ENCODE results near the gene MSL3B.

MSL3B gene

DNA sequence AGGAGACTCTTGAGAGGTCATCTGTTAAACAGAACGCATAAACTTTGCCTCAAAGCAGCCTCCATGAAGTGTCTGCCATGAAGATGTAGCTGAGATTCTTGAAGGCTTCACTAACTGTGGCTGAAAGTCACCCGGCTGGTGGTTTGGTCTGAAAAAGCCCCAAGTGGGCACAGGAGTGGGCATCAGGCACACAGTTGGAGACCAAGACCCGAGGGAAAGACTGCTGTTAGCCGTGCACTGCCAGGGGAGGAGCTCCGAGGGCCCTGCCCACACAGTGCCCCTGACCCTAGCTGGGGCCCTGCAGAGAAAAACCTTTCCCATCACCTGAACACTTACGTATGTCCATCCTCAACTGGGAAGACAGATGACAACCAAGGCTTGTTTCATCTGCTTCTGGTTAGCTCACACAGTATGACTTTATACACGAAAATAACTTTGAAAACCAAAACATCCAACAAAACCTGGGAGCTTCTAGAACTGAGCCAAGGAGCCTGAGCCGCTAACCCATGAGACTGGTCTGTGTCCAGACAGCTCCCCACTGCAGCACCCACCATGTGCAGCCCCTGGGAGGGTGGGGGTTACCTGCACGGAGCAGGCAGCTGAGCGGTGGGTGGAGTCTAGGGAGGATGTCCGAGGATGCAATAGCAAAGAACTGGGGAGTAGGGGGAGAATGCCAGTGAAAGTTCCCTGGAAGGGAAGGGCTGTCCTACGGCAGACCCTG is 29.3 kb downstream of the MSL3B start:
- Mint-ChIP-seq H3K27me3 (no peaks in the 10 kb centered on the region), H3K27ac (peak overlapping the region; percentile 29 to 86 (median 75)), H3K4me1 (peaks cover 0 to 30% (median 6%) of the 10 kb centered on the region in 4 donors), H3K36me3 (no peaks in the 10 kb centered on the region), H3K4me3 (no peak overlapping the region), H3K9me3 (no peaks in the 10 kb centered on the region)
- Histone ChIP-seq H3K27ac (ENCODE audit: insufficient read depth, low read length, poor library complexity, severe bottlenecking) (no peak overlapping the region), H3K4me1 (ENCODE audit: control insufficient read depth, insufficient read depth, low read length, poor library complexity, severe bottlenecking) (peaks cover 4% of the 10 kb centered on the region), H3K4me3 (ENCODE audit: low read depth, low read length) (no peak overlapping the region), H3K36me3 (ENCODE audit: control insufficient read depth, insufficient read depth, low read length) (peaks cover 2% of the 10 kb centered on the region), H3K9me3 (ENCODE audit: control insufficient read depth in 2 of 2, low read length in 2 of 2) (no peaks in the 10 kb centered on the region), H3K27me3 (ENCODE audit: control insufficient read depth, insufficient read depth, low read length) (no peaks in the 10 kb centered on the region)
- no peak for DNase-seq
- no peak for ATAC-seq (ENCODE audit: low read depth in 2 of 2)

GRCh38 chr2:233838251-233838650 is 29.9 kb downstream of the MSL3B start:
- Mint-ChIP-seq H3K4me3 (no peak overlapping the region), H3K27me3 (no peaks in the 10 kb centered on the region), H3K36me3 (no peaks in the 10 kb centered on the region), H3K9me3 (no peaks in the 10 kb centered on the region), H3K4me1 (peaks cover 0 to 30% (median 4%) of the 10 kb centered on the region in 4 donors), H3K27ac (peak overlapping the region in 2 of 3 donors; percentile 7 to 86)
- Histone ChIP-seq H3K27me3 (ENCODE audit: control insufficient read depth, insufficient read depth, low read length) (no peaks in the 10 kb centered on the region), H3K4me1 (ENCODE audit: control insufficient read depth, insufficient read depth, low read length, poor library complexity, severe bottlenecking) (peaks cover 4% of the 10 kb centered on the region), H3K4me3 (ENCODE audit: low read depth, low read length) (no peak overlapping the region), H3K9me3 (ENCODE audit: control insufficient read depth in 2 of 2, low read length in 2 of 2) (no peaks in the 10 kb centered on the region), H3K36me3 (ENCODE audit: control insufficient read depth, insufficient read depth, low read length) (peaks cover 2% of the 10 kb centered on the region), H3K27ac (ENCODE audit: insufficient read depth, low read length, poor library complexity, severe bottlenecking) (no peak overlapping the region)
- DNase-seq (no peak), ATAC-seq (ENCODE audit: low read depth in 2 of 2) (no peak)

DNA sequence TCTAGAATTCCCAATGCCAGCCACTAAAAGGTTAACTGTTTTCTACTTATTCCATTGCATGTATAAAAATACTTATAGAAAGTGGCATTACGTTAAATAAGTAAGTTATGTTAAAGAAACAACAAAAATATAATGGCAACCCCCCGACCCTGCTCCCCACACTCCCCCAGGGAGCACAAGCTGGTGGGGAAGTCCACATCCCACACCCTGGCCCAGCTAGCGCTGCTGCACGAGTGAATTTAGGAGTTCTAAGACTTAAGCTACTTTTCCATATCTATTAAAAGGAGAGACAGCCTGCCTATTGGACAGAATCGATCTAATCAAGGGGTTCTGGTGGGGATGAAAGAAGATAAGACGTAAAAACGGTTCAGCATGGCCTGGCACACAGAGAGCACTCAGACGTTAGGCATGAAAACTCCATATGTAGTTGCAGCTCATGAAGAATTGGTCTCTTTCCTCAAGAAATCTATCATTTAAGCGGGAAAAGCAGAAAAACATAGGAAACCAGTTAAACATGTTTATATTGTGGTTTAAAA is 30.4 kb downstream of the MSL3B start:
- no peaks in the 10 kb centered on the region for H3K9me3 ChIP-seq (ENCODE audit: control insufficient read depth in 2 of 2, low read length in 2 of 2)
- H3K9me3 Mint-ChIP-seq, result no peaks in the 10 kb centered on the region
- DNase-seq (no peak), ATAC-seq (ENCODE audit: low read depth in 2 of 2) (no peak)
- peaks cover 2% of the 10 kb centered on the region for H3K36me3 ChIP-seq (ENCODE audit: control insufficient read depth, insufficient read depth, low read length)
- H3K27me3 ChIP-seq (ENCODE audit: control insufficient read depth, insufficient read depth, low read length), result no peaks in the 10 kb centered on the region
- H3K27me3 Mint-ChIP-seq, result no peaks in the 10 kb centered on the region
- H3K27ac ChIP-seq (ENCODE audit: insufficient read depth, low read length, poor library complexity, severe bottlenecking), result no peak overlapping the region
- peaks cover 0 to 30% (median 4%) of the 10 kb centered on the region in 4 donors for H3K4me1 Mint-ChIP-seq
- no peak overlapping the region for H3K4me3 ChIP-seq (ENCODE audit: low read depth, low read length)
- H3K4me1 ChIP-seq (ENCODE audit: control insufficient read depth, insufficient read depth, low read length, poor library complexity, severe bottlenecking), result peaks cover 4% of the 10 kb centered on the region
- H3K4me3 Mint-ChIP-seq, result no peak overlapping the region
- H3K36me3 Mint-ChIP-seq, result no peaks in the 10 kb centered on the region
- peak overlapping the region in 1 of 3 donors; percentile 86 for H3K27ac Mint-ChIP-seq

DNA sequence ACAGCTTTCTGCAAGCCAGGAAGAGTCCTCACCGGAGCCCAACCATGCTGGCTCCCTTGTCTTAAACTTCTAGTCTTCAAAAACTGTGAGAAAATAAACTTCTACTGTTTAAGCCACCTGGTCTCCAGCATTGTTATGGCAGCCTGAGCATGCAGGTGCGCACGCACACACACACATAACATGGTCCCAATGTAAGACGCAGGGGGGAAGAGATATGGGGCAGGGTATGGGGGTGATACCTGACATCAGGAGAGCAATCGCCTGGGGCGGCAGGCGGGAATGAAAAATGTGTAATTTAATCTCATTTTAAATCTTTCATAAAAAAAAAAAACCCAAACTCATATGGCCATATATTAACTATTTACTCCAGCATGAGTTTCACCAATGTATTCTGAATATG is 31.8 kb downstream of the MSL3B start:
- no peaks in the 10 kb centered on the region for H3K36me3 Mint-ChIP-seq
- H3K27me3 ChIP-seq (ENCODE audit: control insufficient read depth, insufficient read depth, low read length), result no peaks in the 10 kb centered on the region
- no peak overlapping the region for H3K27ac Mint-ChIP-seq
- peaks cover 0 to 24% (median 4%) of the 10 kb centered on the region in 4 donors for H3K4me1 Mint-ChIP-seq
- no peak overlapping the region for H3K27ac ChIP-seq (ENCODE audit: insufficient read depth, low read length, poor library complexity, severe bottlenecking)
- no peaks in the 10 kb centered on the region for H3K9me3 Mint-ChIP-seq
- no peak overlapping the region for H3K4me3 Mint-ChIP-seq
- ATAC-seq (ENCODE audit: low read depth in 2 of 2), result no peak
- no peaks in the 10 kb centered on the region for H3K9me3 ChIP-seq (ENCODE audit: control insufficient read depth in 2 of 2, low read length in 2 of 2)
- H3K4me1 ChIP-seq (ENCODE audit: control insufficient read depth, insufficient read depth, low read length, poor library complexity, severe bottlenecking), result peaks cover 4% of the 10 kb centered on the region
- H3K36me3 ChIP-seq (ENCODE audit: control insufficient read depth, insufficient read depth, low read length), result peaks cover 2% of the 10 kb centered on the region
- DNase-seq, result no peak
- no peaks in the 10 kb centered on the region for H3K27me3 Mint-ChIP-seq
- no peak overlapping the region for H3K4me3 ChIP-seq (ENCODE audit: low read depth, low read length)

- H3K36me3 Mint-ChIP-seq, result no peaks in the 10 kb centered on the region
- no peaks in the 10 kb centered on the region for H3K36me3 ChIP-seq (ENCODE audit: control insufficient read depth, insufficient read depth, low read length)
- H3K27ac Mint-ChIP-seq, result peak overlapping the region in 1 of 3 donors; percentile 48
- no peak overlapping the region for H3K4me3 Mint-ChIP-seq
- DNase-seq (no peak), ATAC-seq (ENCODE audit: low read depth in 2 of 2) (no peak)
- H3K9me3 ChIP-seq (ENCODE audit: control insufficient read depth in 2 of 2, low read length in 2 of 2), result no peaks in the 10 kb centered on the region
- H3K27me3 Mint-ChIP-seq, result no peaks in the 10 kb centered on the region
- H3K9me3 Mint-ChIP-seq, result no peaks in the 10 kb centered on the region
- H3K4me1 ChIP-seq (ENCODE audit: control insufficient read depth, insufficient read depth, low read length, poor library complexity, severe bottlenecking), result peaks cover 4% of the 10 kb centered on the region
- H3K27ac ChIP-seq (ENCODE audit: insufficient read depth, low read length, poor library complexity, severe bottlenecking), result no peak overlapping the region
- H3K27me3 ChIP-seq (ENCODE audit: control insufficient read depth, insufficient read depth, low read length), result no peaks in the 10 kb centered on the region
- peaks cover 0 to 20% (median 4%) of the 10 kb centered on the region in 4 donors for H3K4me1 Mint-ChIP-seq
- no peak overlapping the region for H3K4me3 ChIP-seq (ENCODE audit: low read depth, low read length)
Measured at GRCh38 chr2:233835230-233836186, 32.7 kb downstream of the MSL3B start.

GRCh38 chr2:233833345-233833744 is 34.8 kb downstream of the MSL3B start:
- Histone ChIP-seq H3K4me1 (ENCODE audit: control insufficient read depth, insufficient read depth, low read length, poor library complexity, severe bottlenecking) (peaks cover 4% of the 10 kb centered on the region), H3K9me3 (ENCODE audit: control insufficient read depth in 2 of 2, low read length in 2 of 2) (no peaks in the 10 kb centered on the region), H3K27me3 (ENCODE audit: control insufficient read depth, insufficient read depth, low read length) (no peaks in the 10 kb centered on the region), H3K4me3 (ENCODE audit: low read depth, low read length) (no peak overlapping the region), H3K36me3 (ENCODE audit: control insufficient read depth, insufficient read depth, low read length) (no peaks in the 10 kb centered on the region), H3K27ac (ENCODE audit: insufficient read depth, low read length, poor library complexity, severe bottlenecking) (no peak overlapping the region)
- ATAC-seq (ENCODE audit: low read depth in 2 of 2), result no peak
- Mint-ChIP-seq H3K4me1 (peaks cover 0 to 16% (median 3%) of the 10 kb centered on the region in 4 donors), H3K27me3 (no peaks in the 10 kb centered on the region), H3K36me3 (no peaks in the 10 kb centered on the region), H3K4me3 (no peak overlapping the region), H3K27ac (no peak overlapping the region), H3K9me3 (no peaks in the 10 kb centered on the region)
- no peak for DNase-seq

- Mint-ChIP-seq H3K27ac (no peak overlapping the region), H3K27me3 (no peaks in the 10 kb centered on the region), H3K4me3 (no peak overlapping the region), H3K4me1 (peaks cover 0 to 11% (median under 1%) of the 10 kb centered on the region in 4 donors), H3K9me3 (no peaks in the 10 kb centered on the region), H3K36me3 (no peaks in the 10 kb centered on the region)
- no peaks in the 10 kb centered on the region for H3K4me1 ChIP-seq (ENCODE audit: control insufficient read depth, insufficient read depth, low read length, poor library complexity, severe bottlenecking)
- no peak for DNase-seq
- H3K9me3 ChIP-seq (ENCODE audit: control insufficient read depth in 2 of 2, low read length in 2 of 2), result no peaks in the 10 kb centered on the region
- H3K27ac ChIP-seq (ENCODE audit: insufficient read depth, low read length, poor library complexity, severe bottlenecking), result no peak overlapping the region
- H3K4me3 ChIP-seq (ENCODE audit: low read depth, low read length), result no peak overlapping the region
- no peaks in the 10 kb centered on the region for H3K27me3 ChIP-seq (ENCODE audit: control insufficient read depth, insufficient read depth, low read length)
- no peak for ATAC-seq (ENCODE audit: low read depth in 2 of 2)
- H3K36me3 ChIP-seq (ENCODE audit: control insufficient read depth, insufficient read depth, low read length), result no peaks in the 10 kb centered on the region
Measured at GRCh38 chr2:233832869-233833311, 35.3 kb downstream of the MSL3B start.

All from CD4-positive, CD25-positive, alpha-beta regulatory T cell (primary cell).